Nephron (organoid): ENCODE measurements around the gene PKP2.

Experiments
- H3K27ac Mint-ChIP-seq, 3 experiments: 2 replicates each; pipeline ENCODE4 v1.8.0; 2020; ENCODE audit warnings: mixed read lengths in 3 of 3, mild to moderate bottlenecking in 2 of 3, moderate library complexity in 1 of 3
- H3K27me3 Mint-ChIP-seq: 2 replicates; pipeline ENCODE4 v1.8.0; 2021; ENCODE audit warnings: low read depth, mild to moderate bottlenecking, moderate library complexity, mixed read lengths
- H3K36me3 Mint-ChIP-seq: 2 replicates; pipeline ENCODE4 v1.8.0; 2020; ENCODE audit warnings: low read depth, mixed read lengths
- H3K4me1 Mint-ChIP-seq: 2 replicates; pipeline ENCODE4 v1.8.0; 2020; ENCODE audit warnings: mixed read lengths
- H3K4me3 Mint-ChIP-seq, 3 experiments: 2 replicates each; pipeline ENCODE4 v1.8.0; 2020; ENCODE audit warnings: mild to moderate bottlenecking in 3 of 3, mixed read lengths in 3 of 3, moderate library complexity in 2 of 3
- H3K9me3 Mint-ChIP-seq: 2 replicates; pipeline ENCODE4 v1.8.0; 2020; ENCODE audit warnings: mixed read lengths
- CTCF ChIP-seq, 3 experiments: fragments of 200-600 bp; sonication (generic); IDR thresholded peaks; one replicate each; pipeline ENCODE4 v1.5.0; 2021; ENCODE audit warnings: antibody characterized with exemption in 3 of 3; ENCODE audit not compliant: unreplicated experiment in 3 of 3

PKP2 gene

GRCh38 chr12:32896432-32897280 lies at the start of gene PKP2:
TSS of gene PKP2 (minus strand) at chr12:32896777. CDS start at chr12:32896731, 46 bp downstream.
- H3K27ac Mint-ChIP-seq = peak within 1 kb of the TSS; percentile 82 to 93 (median 90)
- H3K4me3 Mint-ChIP-seq = peak within 1 kb of the TSS; percentile 87 to 95 (median 95)
- H3K4me1 Mint-ChIP-seq = peaks cover 42% of the 10 kb centered on the region

GRCh38 chr12:32944195-32944594 lies 47.6 kb upstream of the PKP2 start:
- Mint-ChIP-seq H3K36me3 (no peaks in the 10 kb centered on the region), H3K9me3 (no peaks in the 10 kb centered on the region), H3K4me1 (peaks cover 9% of the 10 kb centered on the region), H3K27me3 (no peaks in the 10 kb centered on the region), H3K4me3 (no peak overlapping the region), H3K27ac (no peak overlapping the region)
- no peak for TF ChIP-seq CTCF (IDR thresholded peaks at IDR 0.05; ENCODE audit: unreplicated experiment in 3 of 3)

More at GRCh38 chr12:32896432-32897280, at the start of gene PKP2:
- Mint-ChIP-seq H3K36me3 (no peaks in the 10 kb centered on the region), H3K27me3 (peaks cover 39% of the 10 kb centered on the region), H3K9me3 (no peaks in the 10 kb centered on the region)
- TF ChIP-seq CTCF (IDR thresholded peaks at IDR 0.05; ENCODE audit: unreplicated experiment in 3 of 3) = no peak

- Mint-ChIP-seq H3K27me3 (peaks cover 8% of the 10 kb centered on the region), H3K4me1 (no peaks in the 10 kb centered on the region), H3K36me3 (no peaks in the 10 kb centered on the region), H3K27ac (no peak overlapping the region), H3K4me3 (no peak overlapping the region), H3K9me3 (no peaks in the 10 kb centered on the region)
- no peak for TF ChIP-seq CTCF (IDR thresholded peaks at IDR 0.05; ENCODE audit: unreplicated experiment in 3 of 3)
Measured at GRCh38 chr12:32939801-32940200, 43.2 kb upstream of the PKP2 start.

- H3K27me3 Mint-ChIP-seq = peaks cover 8% of the 10 kb centered on the region
- H3K4me3 Mint-ChIP-seq = no peak overlapping the region
- no peak for TF ChIP-seq CTCF (IDR thresholded peaks at IDR 0.05; ENCODE audit: unreplicated experiment in 3 of 3)
- H3K36me3 Mint-ChIP-seq = no peaks in the 10 kb centered on the region
- no peaks in the 10 kb centered on the region for H3K4me1 Mint-ChIP-seq
- no peaks in the 10 kb centered on the region for H3K9me3 Mint-ChIP-seq
- no peak overlapping the region for H3K27ac Mint-ChIP-seq
Measured at GRCh38 chr12:32926963-32927362, 30.4 kb upstream of the PKP2 start.

GRCh38 chr12:32926356-32926755 lies 29.8 kb upstream of the PKP2 start:
- H3K4me1 Mint-ChIP-seq = no peaks in the 10 kb centered on the region
- no peak overlapping the region for H3K27ac Mint-ChIP-seq
- H3K36me3 Mint-ChIP-seq = no peaks in the 10 kb centered on the region
- H3K4me3 Mint-ChIP-seq = no peak overlapping the region
- H3K27me3 Mint-ChIP-seq = peaks cover 8% of the 10 kb centered on the region
- no peak for TF ChIP-seq CTCF (IDR thresholded peaks at IDR 0.05; ENCODE audit: unreplicated experiment in 3 of 3)
- no peaks in the 10 kb centered on the region for H3K9me3 Mint-ChIP-seq
